ENCODE results near the gene SLC35F1. TPM values are rescaled to one million over a fixed set of nuclear protein-coding genes. Genes with fewer than 3 reads are reported as not detected.

The SLC35F1 gene
- total RNA-seq, 1 donor from 2014 or later: 0.48 TPM

DNA sequence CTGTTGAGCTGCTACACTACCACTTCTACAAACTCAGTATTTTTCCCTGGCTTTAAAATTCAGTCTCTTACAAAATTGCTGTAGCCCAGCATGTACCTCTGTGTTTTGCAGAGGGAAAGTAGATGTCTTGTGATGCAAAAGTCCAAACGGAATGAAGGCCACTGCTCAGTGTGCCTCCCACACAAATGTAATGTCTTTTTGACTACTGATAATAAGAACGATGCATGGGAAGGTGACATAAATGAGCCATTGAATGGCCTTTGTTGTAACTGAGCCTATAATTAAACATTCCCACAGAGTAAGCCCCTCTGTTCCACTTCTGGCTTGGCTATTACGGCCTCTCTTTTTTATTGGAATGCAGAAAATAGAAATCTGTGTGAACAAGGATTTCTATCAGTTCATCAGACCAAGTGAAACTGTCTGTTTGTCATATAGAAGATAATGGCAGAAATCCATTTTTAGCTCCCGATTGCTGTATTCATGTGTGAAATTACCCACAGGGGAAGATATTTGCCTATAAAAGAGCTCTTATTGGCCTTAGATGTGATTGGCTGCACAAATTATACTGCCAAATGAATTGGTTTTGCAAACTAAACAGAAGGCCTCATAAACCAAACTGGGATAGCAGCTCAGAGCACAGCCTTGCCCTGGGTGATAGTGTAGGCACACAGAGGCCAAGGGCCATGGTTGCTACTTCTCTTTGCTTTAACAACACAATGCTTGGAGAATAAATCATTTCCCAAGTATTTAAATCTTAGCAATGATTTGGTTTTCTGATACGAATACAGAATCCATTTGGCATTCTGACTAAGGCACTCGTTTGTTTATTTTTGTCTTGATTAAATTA, 399.6 kb downstream of the SLC35F1 start:
- no peak for DNase-seq (ENCODE audit: low spot score)

DNA sequence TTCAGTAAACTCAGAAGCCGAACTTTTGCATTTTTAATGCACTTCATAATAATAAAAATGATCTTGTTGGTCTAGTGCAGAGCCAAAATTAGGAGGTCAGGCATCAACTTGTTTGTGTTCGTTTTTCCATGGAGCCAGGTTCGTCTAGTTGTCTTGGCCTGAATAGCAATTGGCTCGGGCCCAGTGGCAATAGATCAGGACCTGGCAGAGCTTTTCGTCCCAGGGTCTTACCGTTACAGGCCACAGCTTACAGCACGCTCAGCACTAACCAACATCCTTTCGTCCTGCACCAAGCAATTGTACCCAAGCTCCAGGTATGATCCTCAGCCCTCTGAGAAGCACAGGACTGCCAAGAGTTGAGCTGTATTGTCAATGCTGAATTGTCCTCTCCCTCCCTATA, 400.5 kb downstream of the SLC35F1 start:
- no peak for DNase-seq (ENCODE audit: low spot score)

DNA sequence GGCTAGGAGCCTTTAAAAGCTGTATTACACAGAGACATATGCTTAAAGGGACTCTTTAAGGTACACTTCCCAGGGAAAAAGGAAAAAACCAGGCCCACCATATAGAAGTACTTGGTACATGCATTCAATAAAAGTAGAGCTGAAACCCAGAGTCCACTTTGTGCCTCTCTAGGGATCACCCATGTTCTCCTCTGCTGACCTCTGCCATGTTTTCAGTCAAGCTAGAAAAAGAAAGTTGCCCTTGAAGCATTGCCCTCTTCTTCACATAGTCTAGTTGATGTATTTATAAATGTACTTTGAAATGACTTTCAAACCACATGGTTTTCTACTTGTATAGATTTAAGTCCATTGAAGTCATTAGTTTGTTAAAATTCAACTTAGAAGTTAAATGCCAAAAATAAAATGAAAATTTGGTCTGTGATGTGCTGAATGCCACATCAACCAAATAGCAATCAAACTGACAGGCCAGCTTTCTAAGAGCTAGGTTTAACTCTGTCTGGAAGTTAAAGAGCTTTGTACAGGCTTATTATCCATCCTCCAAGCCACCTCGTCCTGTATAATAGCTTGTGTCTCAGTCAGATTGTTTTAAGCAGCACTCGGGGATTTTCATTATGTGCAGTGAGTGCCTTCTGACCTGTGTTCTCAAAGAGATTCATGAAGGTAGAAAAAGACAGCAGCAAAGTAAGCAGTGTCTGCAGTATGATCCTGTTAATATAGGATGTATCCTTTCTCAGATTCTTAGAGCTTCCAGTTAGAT, 402.5 kb downstream of the SLC35F1 start:
- no peak for DNase-seq (ENCODE audit: low spot score)

DNA sequence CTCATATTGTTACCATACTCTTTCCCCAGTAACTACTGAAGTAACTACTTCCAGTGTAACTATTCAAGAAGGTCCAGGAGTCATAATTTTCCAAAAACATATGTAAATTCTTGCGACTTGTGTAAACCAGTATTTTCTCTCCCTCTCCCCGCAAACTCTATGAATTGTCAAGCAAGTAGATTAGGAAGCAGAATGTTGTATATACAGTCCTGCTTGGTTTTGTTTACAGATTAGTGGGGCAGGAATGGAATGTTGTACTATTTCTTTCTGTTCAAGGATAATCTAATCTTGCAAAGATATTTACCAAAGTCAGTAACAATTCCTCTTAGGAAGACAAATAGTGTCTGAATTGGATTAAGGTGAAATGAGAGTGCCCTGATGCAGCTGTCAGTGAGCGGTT, 406.1 kb downstream of the SLC35F1 start:
- no peak for DNase-seq (ENCODE audit: low spot score)

DNA sequence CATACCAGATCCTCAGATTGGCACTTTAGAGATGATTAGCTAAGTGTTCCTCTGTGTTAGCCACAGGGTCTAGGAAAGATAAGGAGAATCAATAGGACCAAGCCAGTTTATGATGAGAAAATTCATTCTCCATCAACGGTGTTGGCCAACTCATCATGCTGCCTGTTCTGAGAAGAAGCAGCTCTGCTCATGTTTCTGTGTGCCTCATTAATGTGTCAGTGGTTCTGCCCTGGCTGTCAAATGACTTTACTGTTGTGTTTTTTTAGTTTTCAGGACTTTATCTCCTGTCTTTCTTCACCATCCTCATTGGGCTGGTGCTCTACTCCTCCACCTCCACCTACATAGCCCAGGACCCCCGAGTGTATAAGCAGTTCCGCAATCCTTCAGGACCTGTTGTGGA, 406.7 kb downstream of the SLC35F1 start:
- DNase-seq (ENCODE audit: low spot score): no peak

DNA sequence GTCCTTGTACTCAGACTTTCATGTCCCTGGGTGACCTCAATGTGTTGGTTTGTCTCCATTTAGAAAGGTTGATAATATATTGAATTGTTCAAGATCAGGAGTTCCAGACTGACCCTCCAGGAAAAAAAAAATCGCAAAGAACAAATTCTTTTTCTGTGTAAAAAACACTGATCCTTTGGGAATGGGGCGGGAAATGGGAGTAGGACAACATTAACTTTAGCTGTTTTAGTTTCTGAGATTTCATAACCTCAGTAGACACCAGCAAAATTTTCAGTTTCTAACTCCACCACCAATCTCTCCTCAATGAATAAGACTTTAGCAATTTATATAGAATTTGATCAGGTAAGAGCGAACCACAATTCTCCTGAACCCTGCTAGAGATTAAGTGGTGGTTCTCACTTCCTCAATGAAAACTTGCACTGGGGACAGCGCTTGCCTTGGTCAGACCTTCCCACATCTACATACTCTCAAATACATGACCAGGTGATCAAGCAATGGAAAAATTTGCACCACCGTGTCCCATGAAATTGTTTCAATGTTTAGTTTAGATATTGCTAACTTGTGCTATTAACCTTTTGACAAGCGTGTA, 409.8 kb downstream of the SLC35F1 start:
- no peak for DNase-seq (ENCODE audit: low spot score)

DNA sequence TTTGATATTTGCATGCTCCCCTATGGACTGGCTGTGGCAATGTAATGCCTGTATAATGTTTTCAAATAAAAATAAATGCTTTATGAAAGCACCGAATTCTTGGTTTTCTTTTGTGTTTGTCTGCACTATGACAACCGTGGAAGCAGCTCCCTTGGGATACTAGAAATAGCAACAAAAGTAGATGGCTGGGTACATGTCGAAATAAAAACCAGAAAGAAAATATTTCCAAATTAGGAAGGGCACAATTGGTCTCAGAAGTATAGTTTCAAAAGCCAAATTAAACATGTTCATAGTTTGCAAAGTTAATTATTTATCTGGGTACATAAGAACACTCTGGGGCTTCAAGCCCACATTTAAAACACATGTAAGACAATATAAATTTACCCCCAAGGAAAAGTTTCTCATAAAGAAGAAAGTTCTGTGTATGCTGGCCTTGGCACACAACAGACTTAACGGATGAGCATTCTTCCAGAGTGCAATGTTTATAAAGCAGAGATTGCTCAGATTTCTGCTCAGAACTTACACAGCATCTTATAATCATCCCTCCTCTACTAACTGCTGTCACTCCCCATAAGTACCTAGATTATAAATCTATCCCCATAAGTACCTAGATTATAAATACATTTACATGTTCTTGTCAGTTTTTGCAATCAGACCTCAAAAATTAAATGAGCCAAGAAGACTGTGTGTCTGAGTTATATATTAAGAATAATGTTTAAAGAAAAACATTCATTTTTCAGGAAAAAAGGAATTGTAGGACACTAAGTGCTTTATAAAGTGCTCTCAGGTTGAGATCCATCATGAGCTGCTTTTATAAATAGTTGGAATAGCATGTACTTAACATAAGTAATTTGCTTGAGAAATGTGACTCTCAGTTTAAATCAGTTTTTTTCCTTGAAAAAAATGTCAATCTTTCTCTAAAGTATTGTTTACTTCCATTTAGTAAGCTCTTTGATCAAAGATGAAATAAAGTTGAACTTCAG, 410.8 kb downstream of the SLC35F1 start:
- DNase-seq (ENCODE audit: low spot score): no peak

DNA sequence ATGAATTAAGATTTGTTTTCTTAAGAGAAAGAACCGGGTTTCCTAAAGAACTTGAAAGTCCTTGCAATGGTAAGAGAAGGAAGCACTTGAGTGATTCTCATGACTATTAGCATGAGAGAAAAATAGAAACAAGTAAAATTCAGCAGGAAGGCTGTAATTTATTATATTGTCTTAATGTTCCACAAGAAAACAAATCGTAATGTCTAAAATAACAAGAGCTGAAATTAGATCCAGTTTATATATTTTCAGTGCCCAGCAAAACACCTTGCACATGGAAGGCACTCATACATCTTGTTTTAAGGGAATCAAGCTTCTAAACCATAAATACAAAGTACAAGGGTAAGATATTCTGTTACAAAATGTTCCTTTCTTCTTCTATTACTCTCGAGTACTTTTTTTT, 411.6 kb downstream of the SLC35F1 start:
- DNase-seq (ENCODE audit: low spot score): no peak

DNA sequence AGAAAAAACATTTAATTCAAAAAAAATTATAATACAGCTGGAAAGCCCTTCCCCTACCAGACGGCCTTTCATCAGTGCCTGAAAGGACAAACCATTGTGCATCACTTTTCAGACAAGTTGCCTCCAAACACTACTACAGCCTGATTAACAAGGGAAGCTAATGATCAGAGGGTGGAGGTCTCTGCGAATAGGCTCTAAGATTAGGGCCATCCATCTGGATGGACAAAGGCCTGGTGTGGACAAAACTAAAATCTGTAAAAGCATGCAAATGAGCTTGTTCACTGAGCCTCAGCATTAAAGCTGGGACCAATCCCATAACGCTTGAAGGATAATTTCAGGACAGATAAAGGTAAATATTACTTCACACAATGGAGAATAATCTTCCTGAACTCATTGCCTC, 412.4 kb downstream of the SLC35F1 start:
- no peak for DNase-seq (ENCODE audit: low spot score)

DNA sequence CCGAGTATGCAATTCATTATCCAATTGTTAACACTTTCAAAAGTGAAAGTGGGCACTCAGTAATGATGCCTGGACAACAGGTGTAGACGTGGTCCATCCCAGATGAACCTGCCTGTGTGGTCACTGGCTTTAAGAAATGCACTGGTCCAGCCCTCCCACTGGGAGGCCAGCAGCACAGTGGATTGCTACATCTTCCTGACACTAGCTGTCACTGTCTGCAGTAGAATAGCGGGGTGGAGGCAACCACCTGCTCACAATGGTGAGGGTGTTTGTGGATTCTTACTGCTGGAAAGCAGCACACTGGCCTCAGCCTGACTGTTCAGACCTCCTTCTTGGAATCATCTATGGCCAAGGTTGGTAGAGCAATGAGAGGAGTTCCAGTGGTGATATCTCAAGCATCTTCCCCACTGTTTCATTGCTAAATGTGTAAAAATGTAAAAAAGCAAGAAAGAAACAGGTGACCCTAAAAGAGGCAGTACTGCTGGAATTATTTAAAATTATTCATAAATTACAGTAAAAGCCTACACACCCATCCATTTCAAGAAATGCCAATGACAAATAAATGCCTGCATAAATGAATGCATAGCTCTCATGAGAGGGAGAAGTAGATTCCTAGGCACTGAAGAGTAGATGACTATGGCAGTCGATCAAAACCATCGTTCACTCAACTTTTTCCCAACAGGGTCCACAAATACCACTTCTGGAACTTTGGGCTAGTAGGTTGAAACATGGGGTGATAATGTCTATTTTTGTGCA, 413.0 kb downstream of the SLC35F1 start:
- DNase-seq (ENCODE audit: low spot score): no peak

DNA sequence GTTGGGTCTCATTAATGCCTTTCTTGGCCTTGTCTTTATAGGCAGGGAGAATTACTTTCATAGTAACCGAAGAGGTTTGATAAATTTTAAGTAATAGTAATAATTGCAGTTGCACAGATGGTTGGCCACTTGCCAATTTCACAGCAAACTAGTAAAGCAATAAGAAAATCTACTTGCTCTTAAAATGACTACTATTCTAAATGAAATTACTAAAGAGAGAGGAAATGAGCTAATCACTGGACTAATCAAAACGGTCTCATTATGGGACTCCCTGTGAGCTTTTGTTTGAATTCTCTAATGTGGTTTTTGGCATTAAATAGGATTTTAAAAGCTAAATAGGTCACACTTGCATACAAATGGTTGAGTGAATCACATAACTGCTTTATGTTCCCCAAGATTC, 413.6 kb downstream of the SLC35F1 start:
- no peak for DNase-seq (ENCODE audit: low spot score)

DNA sequence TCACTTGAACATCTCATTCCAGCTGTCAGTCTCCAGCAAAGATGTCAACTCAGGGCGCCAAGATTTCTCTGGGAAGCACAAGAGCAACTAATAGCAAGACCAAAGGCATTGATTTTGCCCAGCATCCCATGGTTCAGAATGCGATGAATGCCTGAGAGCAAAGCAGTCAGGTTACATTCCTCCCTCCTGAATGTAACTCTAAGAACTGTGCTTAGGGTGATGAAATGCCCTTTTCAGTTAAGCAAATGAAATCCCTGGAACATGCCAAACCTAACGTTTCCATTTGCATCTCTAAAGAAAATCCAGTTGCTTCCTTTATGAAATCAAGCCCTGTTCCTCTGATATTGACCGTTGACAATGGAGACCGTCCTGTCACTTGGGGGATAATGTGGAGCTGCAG, 417.1 kb downstream of the SLC35F1 start:
- no peak for DNase-seq (ENCODE audit: low spot score)

DNA sequence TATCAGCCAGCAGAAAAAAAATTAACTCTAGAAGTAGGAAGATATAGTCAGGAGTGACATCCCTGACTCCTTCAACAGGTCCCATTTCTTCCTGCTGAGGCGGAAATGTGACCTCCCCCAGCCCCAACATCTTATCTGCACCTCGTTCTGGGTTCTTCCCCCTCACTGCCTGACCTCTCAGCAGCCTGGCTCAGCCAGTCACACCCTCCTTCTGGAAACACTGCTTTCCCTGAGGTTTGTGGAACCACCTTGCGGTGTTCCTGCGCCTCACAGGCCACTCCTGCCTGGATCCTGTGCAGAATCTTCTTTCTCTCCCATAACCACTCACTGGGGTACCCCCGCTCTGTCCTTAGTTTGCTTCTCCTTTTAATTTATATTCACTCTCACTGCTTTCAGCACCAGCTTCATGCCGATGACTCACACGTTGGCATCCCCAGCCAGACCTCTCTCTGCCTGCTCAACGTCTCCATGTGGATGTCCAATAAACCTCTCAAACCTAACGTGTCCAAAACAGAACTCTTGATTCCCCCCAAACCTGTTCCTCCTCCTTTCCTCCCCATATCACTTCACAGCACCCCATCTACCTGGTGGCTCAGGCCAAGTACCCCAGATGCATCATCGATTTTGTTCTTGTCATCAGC, 418.3 kb downstream of the SLC35F1 start:
- no peak for DNase-seq (ENCODE audit: low spot score)

DNA sequence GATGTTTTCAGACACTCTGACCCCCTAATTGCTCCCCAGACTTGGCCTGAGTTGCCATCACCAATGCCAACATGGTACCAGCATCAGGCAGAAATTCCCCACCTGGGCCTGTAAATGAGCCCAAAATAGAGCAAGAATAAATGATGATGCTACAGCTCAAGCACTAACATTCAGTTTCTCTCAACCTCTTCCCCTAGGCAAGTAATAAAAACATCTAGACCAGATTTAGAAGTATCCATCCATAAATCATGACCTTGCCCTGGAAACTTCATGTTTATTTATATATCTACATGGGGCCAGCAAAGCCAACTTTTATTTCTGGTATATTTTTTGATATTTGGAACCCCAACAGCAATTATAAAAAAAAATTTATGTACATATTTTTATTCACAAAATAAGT, 419.6 kb downstream of the SLC35F1 start:
- no peak for DNase-seq (ENCODE audit: low spot score)

DNA sequence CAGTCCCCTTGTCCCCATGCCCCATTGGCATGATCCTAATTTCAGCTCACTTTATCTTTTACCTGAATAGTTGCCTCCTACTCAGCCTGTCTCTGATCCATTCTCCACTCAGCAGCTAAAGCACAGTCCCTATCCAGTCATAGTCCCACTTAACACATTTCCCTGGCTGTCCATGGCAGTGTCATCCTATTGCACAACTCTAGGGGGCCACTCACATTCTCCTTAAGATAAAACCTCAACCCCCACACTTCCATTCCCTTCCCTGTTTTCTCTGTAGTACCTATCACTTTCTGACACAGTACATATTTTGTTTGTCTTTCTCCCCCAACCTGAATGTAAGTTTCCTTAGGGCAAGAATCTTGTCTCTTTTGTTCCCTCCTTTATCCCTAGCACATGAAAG, 420.2 kb downstream of the SLC35F1 start:
- no peak for DNase-seq (ENCODE audit: low spot score)

DNA sequence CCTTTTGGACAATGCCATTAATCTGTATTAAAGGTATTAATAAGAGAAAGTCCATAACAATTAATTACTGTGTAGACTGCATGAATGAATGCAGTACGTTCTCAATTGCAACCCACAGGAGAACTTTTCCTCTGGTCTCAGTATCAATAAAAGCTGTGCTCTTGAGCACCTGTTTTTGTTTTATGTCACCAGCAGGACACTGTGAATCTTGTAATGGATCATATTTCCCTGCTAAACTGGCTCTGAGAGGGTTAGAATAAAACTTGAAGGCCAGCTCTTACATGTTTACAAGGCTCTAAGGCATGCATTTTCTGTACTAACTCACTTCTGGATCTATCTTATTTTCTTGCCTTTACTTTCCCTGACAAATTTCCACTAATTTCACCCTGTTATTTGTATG, 426.7 kb downstream of the SLC35F1 start:
- DNase-seq (ENCODE audit: low spot score): no peak

DNA sequence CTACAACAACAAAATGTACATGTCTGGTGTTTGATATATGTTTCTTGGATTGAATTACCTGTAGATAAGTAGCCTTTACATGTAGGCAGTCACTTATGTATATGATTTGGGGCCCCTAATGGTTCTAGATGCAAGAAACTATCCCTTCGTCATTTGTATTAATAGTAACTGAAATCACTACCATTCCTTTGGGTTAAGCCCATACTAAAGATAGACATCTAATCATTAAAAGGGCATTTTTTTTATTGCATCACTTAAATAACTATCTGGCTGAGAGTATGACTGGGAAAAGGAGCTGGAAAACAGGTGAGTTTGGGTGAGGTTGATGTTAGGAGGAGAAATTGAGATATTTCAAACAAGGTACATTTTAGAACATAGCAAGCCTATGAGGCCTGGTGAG, 427.6 kb downstream of the SLC35F1 start:
- no peak for DNase-seq (ENCODE audit: low spot score)

DNA sequence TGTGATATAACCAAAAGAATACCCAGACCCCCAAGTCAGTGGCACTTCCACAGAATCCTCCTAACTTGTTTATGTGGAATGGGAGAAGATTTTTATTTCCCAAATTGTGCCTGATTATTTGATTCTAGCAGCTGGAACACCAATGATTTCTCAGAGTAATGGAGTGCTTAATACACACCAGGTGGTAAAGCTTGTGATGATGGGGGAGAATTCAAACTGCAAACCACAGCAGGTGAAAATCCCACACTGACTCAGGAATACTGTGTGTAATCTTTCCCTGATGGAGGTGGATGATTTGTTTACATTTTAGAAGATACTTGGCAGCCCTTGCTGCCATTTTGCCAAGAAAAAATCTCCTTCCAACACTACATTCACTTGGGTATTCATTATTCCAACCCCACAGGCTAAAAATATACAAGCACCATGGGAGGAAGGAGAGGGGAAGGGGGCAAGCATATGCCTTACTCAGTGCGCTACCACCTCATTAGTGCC, 428.3 kb downstream of the SLC35F1 start:
- no peak for DNase-seq (ENCODE audit: low spot score)

DNA sequence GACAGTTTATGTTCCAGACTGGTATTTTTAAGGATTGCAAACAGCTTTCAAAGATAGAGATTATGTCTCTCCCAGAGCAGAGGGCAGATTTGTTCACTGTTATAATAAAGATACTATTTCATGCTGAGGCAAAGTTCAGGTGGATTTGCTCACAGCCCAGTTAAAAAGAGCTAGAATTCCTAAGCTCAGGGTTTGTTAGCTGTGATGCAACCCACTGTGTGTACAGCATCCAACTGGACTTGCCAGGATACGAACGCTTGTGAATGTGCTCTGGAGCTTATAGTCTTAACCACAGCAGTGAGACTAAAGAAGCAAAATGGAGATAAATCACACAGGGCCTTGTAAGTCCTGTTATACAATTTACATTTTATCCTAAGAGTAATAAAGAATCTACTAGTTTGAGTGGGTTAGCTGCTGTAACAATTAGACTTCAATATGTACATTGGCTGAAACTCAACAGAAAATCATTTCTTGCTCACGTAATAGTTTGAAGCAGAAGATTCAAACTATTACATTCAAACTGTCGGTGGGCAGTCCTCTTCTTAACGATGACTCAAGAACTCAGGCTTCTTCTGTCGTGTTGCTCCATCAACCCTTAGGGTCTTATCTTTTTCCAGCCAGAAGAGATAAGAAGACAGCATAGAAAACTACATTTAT, 437.1 kb downstream of the SLC35F1 start:
- no peak for DNase-seq (ENCODE audit: low spot score)

Data from mesenteric fat pad (tissue), 1 donor.